LNCaP clone FGC (cell line): Measurements from ENCODE around the gene SELP.

Experiments
- DNase-seq: peaks from one replicate; pipeline ENCODE4 v3.0.0-alpha.2; 2011; ENCODE audit warnings: low read depth
- H3K4me3 ChIP-seq: 2 replicates; pipeline ENCODE4 v1.5.1; 2011; ENCODE audit warnings: mild to moderate bottlenecking, low read depth, low read length, control low read depth
- TF ChIP-seq, protein P1 (sequence below): IDR thresholded peaks from 2 replicates; pipeline ENCODE4 v1.5.1; 2012; ENCODE audit warnings: mild to moderate bottlenecking; ENCODE audit not compliant: control insufficient read depth, insufficient read depth; ENCODE audit errors: extremely low read depth

SELP gene

DNA sequence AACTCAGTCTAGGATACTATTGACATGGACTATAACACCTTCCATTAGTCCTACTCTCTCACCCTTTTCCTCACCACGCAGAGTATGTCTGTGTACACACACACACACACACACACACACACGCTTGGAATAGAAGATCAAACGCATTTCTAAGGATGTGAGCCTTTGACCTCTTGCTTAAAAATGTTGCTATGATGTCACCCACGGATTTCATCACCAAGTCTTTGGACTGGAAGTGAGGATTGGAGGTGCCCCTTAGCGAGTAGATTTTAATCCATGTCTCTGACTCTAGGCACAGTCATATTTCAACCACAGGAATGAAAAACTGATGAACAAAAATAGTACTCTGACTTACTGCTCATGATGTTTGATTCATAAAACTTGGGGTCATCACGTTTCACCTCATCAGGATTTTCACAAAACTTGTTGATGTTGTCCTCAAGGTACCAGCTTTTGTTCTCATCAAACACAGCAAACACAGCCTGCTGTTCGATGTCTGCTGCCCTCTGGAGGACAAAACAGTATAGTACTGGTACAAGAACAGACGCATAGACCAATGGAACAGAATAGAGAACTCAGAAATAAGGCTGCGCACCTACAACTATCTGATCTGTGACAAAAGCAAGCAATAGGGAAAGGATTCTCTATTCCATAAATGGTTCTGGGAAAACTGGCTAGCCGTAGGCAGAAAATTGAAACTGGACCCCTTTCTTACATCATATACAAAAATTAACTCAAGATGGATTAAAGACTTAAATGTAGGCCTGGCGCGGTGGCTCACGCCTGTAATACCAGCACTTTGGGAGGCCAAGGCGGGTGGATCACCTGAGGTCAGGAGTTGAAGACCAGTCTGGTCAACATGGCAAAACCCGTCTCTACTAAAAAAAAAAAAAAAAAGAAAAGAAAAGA is 83.6 kb downstream of the SELP start:
- TF ChIP-seq, protein P1, sequence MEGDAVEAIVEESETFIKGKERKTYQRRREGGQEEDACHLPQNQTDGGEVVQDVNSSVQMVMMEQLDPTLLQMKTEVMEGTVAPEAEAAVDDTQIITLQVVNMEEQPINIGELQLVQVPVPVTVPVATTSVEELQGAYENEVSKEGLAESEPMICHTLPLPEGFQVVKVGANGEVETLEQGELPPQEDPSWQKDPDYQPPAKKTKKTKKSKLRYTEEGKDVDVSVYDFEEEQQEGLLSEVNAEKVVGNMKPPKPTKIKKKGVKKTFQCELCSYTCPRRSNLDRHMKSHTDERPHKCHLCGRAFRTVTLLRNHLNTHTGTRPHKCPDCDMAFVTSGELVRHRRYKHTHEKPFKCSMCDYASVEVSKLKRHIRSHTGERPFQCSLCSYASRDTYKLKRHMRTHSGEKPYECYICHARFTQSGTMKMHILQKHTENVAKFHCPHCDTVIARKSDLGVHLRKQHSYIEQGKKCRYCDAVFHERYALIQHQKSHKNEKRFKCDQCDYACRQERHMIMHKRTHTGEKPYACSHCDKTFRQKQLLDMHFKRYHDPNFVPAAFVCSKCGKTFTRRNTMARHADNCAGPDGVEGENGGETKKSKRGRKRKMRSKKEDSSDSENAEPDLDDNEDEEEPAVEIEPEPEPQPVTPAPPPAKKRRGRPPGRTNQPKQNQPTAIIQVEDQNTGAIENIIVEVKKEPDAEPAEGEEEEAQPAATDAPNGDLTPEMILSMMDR, result peak; percentile 87
- H3K4me3 ChIP-seq, result no peak overlapping the region
- DNase-seq, result peak; percentile 72

DNA sequence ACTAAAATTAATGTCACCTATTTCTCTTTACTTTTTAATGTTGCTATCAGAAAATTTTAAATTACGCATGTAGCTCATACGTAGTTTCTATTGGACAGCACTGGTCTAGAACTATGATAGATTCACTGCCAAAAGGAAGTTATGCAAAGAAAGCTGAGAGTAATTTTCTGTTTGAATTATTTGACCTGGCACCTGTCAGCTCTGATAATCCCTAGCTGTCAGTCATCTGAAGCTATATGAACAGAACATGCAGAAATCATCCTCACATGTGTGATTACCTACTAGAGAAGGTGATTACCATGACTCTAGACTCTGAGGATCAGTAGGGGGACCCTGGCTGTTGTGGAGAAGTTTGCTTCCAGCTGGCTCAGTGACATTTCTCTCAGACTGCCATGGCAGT is 84.5 kb downstream of the SELP start:
- no peak overlapping the region for H3K4me3 ChIP-seq
- TF ChIP-seq, protein P1, result no peak

DNA sequence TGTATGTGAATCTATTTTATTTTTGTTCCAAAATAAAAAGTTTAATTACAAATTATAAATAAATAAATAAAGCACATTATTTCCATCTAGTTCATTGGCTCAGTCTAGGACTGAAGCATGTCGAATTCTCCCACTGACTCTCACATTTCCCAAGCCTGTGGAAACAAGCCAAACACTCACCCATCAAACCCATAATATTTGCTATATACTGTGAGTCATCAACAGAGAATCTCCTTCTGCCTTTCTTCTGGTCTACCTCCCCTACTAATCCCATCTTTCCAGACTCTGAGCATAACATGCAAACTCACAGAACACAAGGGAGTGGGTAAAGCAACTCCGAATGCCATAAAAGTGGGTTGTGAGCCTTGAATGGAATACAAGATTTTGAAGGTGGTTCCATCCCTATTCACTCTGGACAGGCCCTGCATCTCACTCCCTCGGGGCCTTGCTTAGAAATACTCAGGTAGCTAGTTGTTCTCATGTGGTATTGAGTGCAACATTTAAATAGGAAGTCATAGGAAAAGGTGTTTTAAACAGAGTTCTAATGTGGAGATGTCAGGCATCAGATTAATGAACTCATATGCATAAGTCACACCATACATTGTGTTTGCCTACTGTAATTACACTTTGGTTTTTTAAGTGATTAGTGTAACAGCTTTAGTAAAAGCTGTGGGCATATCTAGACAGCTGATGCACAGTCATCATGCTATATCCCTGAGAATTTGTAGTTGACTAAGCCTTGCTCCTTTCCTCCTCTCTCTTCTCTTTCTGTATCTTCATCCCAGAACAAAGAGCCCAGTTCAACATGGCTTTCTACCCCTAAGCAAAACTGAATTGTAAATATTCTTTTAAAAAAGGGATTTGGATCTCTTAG is 90.7 kb downstream of the SELP start:
- no peak overlapping the region for H3K4me3 ChIP-seq
- TF ChIP-seq, protein P1, result no peak
- no peak for DNase-seq

More for the DNA sequence above, 84.5 kb downstream of the SELP start:
- DNase-seq, result peak; percentile 56
